ENCODE results near the gene PDE6B.
"Not testable (repeated sequence)": the region's sequence is repeated elsewhere in the genome, so short reads cannot be mapped to it uniquely, and the experiment has no call there.

Gene PDE6B

GRCh38 chr4:624705-625590, at the start of gene PDE6B:
TSS of gene PDE6B (plus strand) at chr4:625573. CDS start at chr4:625627, 54 bp downstream.
- no peak for DNase-seq (ENCODE audit: low spot score)

GRCh38 chr4:576245-576821, 49.0 kb upstream of the PDE6B start, which contains the start of gene TMEM271:
TSS of gene TMEM271 (minus strand) at chr4:576295. CDS start at chr4:576062, 233 bp downstream.
- no peak for DNase-seq (ENCODE audit: low spot score)

- DNase-seq (ENCODE audit: low spot score) = peak; percentile 56
Observed at GRCh38 chr4:576991-577498, 48.3 kb upstream of the PDE6B start.

- DNase-seq (ENCODE audit: low spot score) = peak; percentile 78
Observed at GRCh38 chr4:577499-578450, 47.6 kb upstream of the PDE6B start.

GRCh38 chr4:578451-579443, 46.6 kb upstream of the PDE6B start:
- no peak for DNase-seq (ENCODE audit: low spot score)

GRCh38 chr4:579543-580175, 45.7 kb upstream of the PDE6B start:
- no peak for DNase-seq (ENCODE audit: low spot score)

GRCh38 chr4:581181-581580, 44.2 kb upstream of the PDE6B start:
- DNase-seq (ENCODE audit: low spot score) = no peak

GRCh38 chr4:581753-582361, 43.5 kb upstream of the PDE6B start:
- DNase-seq (ENCODE audit: low spot score) = no peak

GRCh38 chr4:583820-584219, 41.6 kb upstream of the PDE6B start:
- no peak for DNase-seq (ENCODE audit: low spot score)

GRCh38 chr4:587671-588350, 37.6 kb upstream of the PDE6B start:
- DNase-seq (ENCODE audit: low spot score) = no peak

- DNase-seq (ENCODE audit: low spot score) = no peak
Observed at GRCh38 chr4:588351-588849, 37.0 kb upstream of the PDE6B start.

- DNase-seq (ENCODE audit: low spot score) = no peak
Observed at GRCh38 chr4:589219-589963, 36.0 kb upstream of the PDE6B start.

- DNase-seq (ENCODE audit: low spot score) = no peak
Observed at GRCh38 chr4:590313-590841, 35.0 kb upstream of the PDE6B start.

GRCh38 chr4:592178-592577, 33.2 kb upstream of the PDE6B start:
- not testable (repeated sequence) for DNase-seq (ENCODE audit: low spot score)

GRCh38 chr4:592825-593520, 32.4 kb upstream of the PDE6B start:
- no peak for DNase-seq (ENCODE audit: low spot score)

GRCh38 chr4:598925-599324, 26.4 kb upstream of the PDE6B start:
- DNase-seq (ENCODE audit: low spot score) = no peak

GRCh38 chr4:600166-600565, 25.2 kb upstream of the PDE6B start:
- DNase-seq (ENCODE audit: low spot score) = no peak

Data from Ammon's horn (tissue), 1 donor.